Endothelial cell (in vitro differentiated cells): Measurements from ENCODE around the gene IFFO2. TPM values are rescaled to one million over a fixed set of nuclear protein-coding genes. Genes with fewer than 3 reads are reported as not detected.

Source experiments
- DNase-seq: peaks from one replicate; pipeline ENCODE4 v3.0.0; 2021; ENCODE audit warnings: low spot score
- H3K27ac Mint-ChIP-seq: one replicate; pipeline ENCODE4 v1.8.0; 2021; ENCODE audit warnings: mixed read lengths, inconsistent platforms; ENCODE audit not compliant: unreplicated experiment
- H3K27me3 Mint-ChIP-seq: one replicate; pipeline ENCODE4 v1.8.0; 2021; ENCODE audit warnings: mild to moderate bottlenecking, moderate library complexity, mixed read lengths, inconsistent platforms; ENCODE audit not compliant: unreplicated experiment
- H3K36me3 Mint-ChIP-seq: one replicate; pipeline ENCODE4 v1.8.0; 2021; ENCODE audit warnings: mild to moderate bottlenecking, low read depth, mixed read lengths, inconsistent platforms; ENCODE audit not compliant: unreplicated experiment
- H3K4me1 Mint-ChIP-seq: one replicate; pipeline ENCODE4 v1.8.0; 2021; ENCODE audit warnings: mild to moderate bottlenecking, mixed read lengths, inconsistent platforms; ENCODE audit not compliant: unreplicated experiment
- H3K4me3 Mint-ChIP-seq: one replicate; pipeline ENCODE4 v1.8.0; 2021; ENCODE audit warnings: mild to moderate bottlenecking, mixed read lengths, inconsistent platforms; ENCODE audit not compliant: unreplicated experiment
- H3K9me3 Mint-ChIP-seq: one replicate; pipeline ENCODE4 v1.8.0; 2021; ENCODE audit warnings: mixed read lengths, inconsistent platforms; ENCODE audit not compliant: unreplicated experiment
- total RNA-seq: library from RNA; stranded (reverse); fragmentation: NEBNext Ultra II Directional; extraction: Animal tissue kit (Norgen Biotek cat#: 25700); gene quantifications from one replicate; pipeline ENCODE4 v1.2.1, GENCODE V29; 2021; ENCODE audit not compliant: unreplicated experiment
- TF ChIP-seq, protein P1 (sequence below): fragments of 200-600 bp; sonication (generic); IDR thresholded peaks from one replicate; pipeline ENCODE4 v1.5.0; 2021; ENCODE audit warnings: antibody characterized with exemption; ENCODE audit not compliant: unreplicated experiment

The IFFO2 gene
- total RNA-seq, 1 donor from 2014 or later: 16.7 TPM

DNA sequence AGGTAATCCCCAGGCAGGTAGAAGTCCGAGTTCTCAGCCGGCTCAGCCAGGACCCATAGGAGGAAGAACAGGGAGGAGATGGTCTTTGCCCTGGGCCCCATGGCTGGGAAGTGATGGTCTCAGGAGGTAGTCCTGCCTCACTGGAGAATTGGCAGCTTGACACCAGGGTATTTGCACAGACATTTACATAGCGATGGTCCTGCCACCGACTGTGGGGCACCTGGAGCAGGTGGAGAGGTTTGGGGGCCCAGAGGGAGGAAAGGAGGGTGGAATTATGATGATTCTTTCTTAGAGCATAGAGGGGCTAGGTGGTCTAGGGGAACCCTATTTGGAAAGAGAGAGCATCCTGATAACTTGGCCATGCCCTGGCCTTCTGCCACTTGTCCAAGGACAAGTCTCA lies 96.9 kb downstream of the IFFO2 start, which contains the start of gene TAS1R2:
Gene TAS1R2, minus strand, starts transcription at position 101 of the 400 bp plus-strand sequence. Its CDS starts 0 bp downstream, at position 101.
- no peak for DNase-seq
- TF ChIP-seq, protein P1, sequence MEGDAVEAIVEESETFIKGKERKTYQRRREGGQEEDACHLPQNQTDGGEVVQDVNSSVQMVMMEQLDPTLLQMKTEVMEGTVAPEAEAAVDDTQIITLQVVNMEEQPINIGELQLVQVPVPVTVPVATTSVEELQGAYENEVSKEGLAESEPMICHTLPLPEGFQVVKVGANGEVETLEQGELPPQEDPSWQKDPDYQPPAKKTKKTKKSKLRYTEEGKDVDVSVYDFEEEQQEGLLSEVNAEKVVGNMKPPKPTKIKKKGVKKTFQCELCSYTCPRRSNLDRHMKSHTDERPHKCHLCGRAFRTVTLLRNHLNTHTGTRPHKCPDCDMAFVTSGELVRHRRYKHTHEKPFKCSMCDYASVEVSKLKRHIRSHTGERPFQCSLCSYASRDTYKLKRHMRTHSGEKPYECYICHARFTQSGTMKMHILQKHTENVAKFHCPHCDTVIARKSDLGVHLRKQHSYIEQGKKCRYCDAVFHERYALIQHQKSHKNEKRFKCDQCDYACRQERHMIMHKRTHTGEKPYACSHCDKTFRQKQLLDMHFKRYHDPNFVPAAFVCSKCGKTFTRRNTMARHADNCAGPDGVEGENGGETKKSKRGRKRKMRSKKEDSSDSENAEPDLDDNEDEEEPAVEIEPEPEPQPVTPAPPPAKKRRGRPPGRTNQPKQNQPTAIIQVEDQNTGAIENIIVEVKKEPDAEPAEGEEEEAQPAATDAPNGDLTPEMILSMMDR: no peak
- H3K9me3 Mint-ChIP-seq: no peaks in the 10 kb centered on the region
- no peaks in the 10 kb centered on the region for H3K36me3 Mint-ChIP-seq
- peaks cover 2% of the 10 kb centered on the region for H3K27me3 Mint-ChIP-seq
- H3K27ac Mint-ChIP-seq: no peak within 1 kb of the TSS
- no peak within 1 kb of the TSS for H3K4me3 Mint-ChIP-seq
- H3K4me1 Mint-ChIP-seq: no peaks in the 10 kb centered on the region

DNA sequence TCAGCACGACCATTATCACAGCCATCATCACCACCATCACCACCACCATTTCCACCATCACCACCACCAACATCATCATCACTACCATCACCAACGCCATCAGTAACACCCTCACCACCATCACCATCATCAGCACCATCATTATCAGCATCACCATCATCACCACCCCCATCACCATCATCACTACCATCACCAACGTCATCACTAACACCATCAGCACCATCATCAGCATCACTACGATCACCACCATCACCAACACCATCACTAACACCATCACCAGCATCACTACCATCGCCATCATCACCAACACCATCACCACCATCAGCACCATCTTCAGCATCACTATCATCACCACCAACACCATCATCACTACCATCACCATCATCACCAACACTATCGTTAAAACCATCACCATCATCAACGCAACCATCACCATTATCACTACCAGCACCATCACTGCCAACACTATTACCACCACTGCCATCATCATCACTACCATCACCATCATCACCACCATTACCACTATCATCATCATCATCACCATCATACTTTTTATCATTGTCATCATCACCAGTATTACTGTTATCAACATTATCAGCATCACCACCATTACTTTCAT lies 98.3 kb downstream of the IFFO2 start:
- no peaks in the 10 kb centered on the region for H3K4me1 Mint-ChIP-seq
- no peak overlapping the region for H3K4me3 Mint-ChIP-seq
- H3K27ac Mint-ChIP-seq: no peak overlapping the region

DNA sequence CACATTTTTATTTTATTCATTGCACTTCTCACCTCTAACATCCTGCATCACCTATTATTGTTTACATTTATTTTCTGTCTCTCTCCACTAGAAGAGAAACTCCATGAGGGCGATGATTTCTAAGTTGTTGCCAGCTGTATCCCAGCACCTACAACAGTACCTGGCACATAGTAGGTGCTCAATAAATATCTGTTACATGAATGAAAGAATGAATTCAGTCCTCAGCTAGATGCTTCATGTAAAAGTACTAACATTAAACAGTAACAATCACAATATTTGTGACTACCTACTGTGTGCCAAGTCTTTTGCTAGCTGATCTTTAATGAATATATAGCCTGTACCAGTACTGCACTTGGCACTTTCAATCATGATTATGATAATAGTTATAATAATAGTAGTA lies 100.0 kb downstream of the IFFO2 start:
- Mint-ChIP-seq H3K4me3 (no peak overlapping the region), H3K4me1 (no peaks in the 10 kb centered on the region), H3K27ac (no peak overlapping the region), H3K9me3 (no peaks in the 10 kb centered on the region), H3K27me3 (peaks cover 2% of the 10 kb centered on the region), H3K36me3 (no peaks in the 10 kb centered on the region)
- no peak for DNase-seq
- TF ChIP-seq, protein P1: no peak

More for the DNA sequence above, 98.3 kb downstream of the IFFO2 start:
- TF ChIP-seq, protein P1: no peak
- Mint-ChIP-seq H3K27me3 (peaks cover 2% of the 10 kb centered on the region), H3K36me3 (no peaks in the 10 kb centered on the region), H3K9me3 (no peaks in the 10 kb centered on the region)
- DNase-seq: no peak

DNA sequence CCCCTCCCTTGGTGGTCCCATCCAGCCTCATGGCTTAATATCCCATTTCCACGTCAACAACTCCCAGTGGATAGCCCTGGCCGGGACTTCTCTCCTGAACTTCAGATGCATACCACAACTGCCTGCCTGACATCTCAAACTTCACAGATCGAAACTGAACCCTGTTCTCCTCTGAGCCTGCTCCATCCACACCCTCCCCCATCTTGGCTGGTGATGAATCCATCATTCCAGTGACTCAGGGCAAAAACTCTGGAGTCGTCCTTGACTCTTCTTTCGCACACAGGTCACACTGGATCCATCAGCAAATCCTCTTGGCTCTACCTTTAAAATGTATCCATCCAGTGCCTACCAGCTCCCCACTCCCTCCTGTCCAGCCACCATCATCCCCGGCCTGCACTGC lies 100.9 kb downstream of the IFFO2 start:
- H3K36me3 Mint-ChIP-seq: no peaks in the 10 kb centered on the region
- no peaks in the 10 kb centered on the region for H3K4me1 Mint-ChIP-seq
- H3K27me3 Mint-ChIP-seq: peaks cover 2% of the 10 kb centered on the region
- TF ChIP-seq, protein P1: no peak
- H3K27ac Mint-ChIP-seq: no peak overlapping the region
- H3K9me3 Mint-ChIP-seq: no peaks in the 10 kb centered on the region
- DNase-seq: no peak
- H3K4me3 Mint-ChIP-seq: no peak overlapping the region

DNA sequence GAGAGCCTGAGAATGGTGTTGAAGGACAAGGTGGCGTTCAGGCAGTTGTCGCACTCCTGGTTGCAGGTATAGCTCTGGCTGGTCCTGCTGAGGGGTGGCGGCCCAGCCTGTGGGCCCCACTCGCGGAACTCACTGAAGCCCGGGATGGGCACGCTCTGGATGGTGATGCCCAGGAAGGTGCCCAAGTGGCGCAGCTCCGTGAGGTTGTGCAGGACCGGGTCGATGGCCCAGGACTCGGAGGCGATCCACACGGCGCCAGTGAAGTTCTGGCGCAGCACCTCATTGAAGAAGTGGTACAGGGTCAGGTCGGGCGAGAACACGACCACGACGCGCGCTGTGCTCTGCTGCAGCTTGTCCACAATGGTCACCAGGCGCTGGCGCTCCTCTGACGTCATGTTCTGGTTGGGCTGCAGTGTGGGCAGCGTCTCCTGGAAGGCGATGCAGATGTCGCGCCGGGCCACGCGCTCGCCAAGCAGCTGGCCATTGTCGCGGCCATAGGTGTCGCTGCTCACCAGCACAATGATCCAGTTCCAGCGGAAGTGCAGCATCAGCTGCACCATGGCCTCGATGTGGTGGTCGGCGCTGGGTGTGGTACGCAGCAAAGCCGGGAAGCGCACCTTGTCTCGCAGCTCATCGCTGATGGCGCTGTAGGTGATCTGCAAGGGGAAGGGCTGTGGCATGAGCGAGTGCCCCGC lies 102.0 kb downstream of the IFFO2 start:
- H3K27me3 Mint-ChIP-seq: peaks cover 2% of the 10 kb centered on the region
- H3K4me1 Mint-ChIP-seq: no peaks in the 10 kb centered on the region
- no peaks in the 10 kb centered on the region for H3K36me3 Mint-ChIP-seq
- no peak overlapping the region for H3K27ac Mint-ChIP-seq
- no peak overlapping the region for H3K4me3 Mint-ChIP-seq
- DNase-seq: no peak
- H3K9me3 Mint-ChIP-seq: no peaks in the 10 kb centered on the region
- TF ChIP-seq, protein P1: no peak
